KOPT-K1 (cell line): ENCODE data around the gene TYROBP.
"Not testable (repeated sequence)": the region's sequence is repeated elsewhere in the genome, so short reads cannot be mapped to it uniquely, and the experiment has no call there.

Experiments used
- H3K27ac ChIP-seq: fragments of 200-600 bp; sonication (generic); 2 replicates; pipeline ENCODE4 v1.5.1; 2016; ENCODE audit warnings: antibody characterized with exemption, mild to moderate bottlenecking, low read depth, low read length; ENCODE audit not compliant: poor library complexity, severe bottlenecking
- H3K36me3 ChIP-seq: fragments of 200-600 bp; sonication (generic); 2 replicates; pipeline ENCODE4 v1.5.1; 2017; ENCODE audit warnings: antibody characterized with exemption, mild to moderate bottlenecking, low read length, moderate library complexity; ENCODE audit not compliant: insufficient read depth
- H3K9me3 ChIP-seq: fragments of 200-600 bp; sonication (generic); 2 replicates; pipeline ENCODE4 v1.5.1; 2017; ENCODE audit warnings: antibody characterized with exemption, low read length, mild to moderate bottlenecking; ENCODE audit not compliant: insufficient read depth, poor library complexity, severe bottlenecking

The TYROBP gene

DNA sequence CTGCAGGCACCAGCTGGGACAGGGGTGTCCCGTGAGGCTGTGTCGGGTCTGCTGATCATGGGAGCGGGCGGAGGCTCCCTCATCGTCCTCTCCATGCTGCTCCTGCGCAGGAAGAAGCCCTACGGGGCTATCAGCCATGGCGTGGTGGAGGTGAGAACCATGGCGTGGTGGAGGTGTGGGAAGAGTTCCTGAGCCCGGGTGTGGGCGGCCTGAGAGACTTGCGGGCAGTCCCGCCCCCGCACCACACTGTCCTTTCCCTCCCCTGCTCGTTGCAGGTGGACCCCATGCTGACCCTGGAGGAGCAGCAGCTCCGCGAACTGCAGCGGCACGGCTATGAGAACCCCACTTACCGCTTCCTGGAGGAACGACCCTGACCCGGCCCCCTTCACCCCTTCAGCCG is 29.0 kb downstream of the TYROBP start:
- Histone ChIP-seq H3K36me3 (no peaks in the 10 kb centered on the region), H3K27ac (no peak overlapping the region), H3K9me3 (no peaks in the 10 kb centered on the region)

DNA sequence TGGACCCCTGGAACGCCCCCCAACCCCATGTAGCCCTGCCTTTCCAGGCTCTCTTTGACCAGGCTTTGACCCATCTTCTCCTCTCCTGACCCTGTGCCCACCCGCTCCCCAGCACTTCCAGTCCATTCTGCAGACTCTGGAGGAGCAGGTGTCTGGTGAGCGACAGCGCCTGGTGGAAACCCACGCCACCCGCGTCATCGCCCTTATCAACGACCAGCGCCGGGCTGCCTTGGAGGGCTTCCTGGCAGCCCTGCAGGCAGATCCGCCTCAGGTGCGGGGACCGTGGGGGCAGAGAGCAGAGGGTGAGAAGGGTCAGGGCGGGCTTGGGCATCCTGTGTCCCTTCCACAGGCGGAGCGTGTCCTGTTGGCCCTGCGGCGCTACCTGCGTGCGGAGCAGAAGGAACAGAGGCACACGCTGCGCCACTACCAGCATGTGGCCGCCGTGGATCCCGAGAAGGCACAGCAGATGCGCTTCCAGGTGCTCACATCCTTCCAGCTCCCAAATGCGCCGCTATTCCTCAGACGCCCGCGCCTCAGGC is 33.6 kb downstream of the TYROBP start:
- Histone ChIP-seq H3K36me3 (no peaks in the 10 kb centered on the region), H3K27ac (no peak overlapping the region), H3K9me3 (no peaks in the 10 kb centered on the region)

DNA sequence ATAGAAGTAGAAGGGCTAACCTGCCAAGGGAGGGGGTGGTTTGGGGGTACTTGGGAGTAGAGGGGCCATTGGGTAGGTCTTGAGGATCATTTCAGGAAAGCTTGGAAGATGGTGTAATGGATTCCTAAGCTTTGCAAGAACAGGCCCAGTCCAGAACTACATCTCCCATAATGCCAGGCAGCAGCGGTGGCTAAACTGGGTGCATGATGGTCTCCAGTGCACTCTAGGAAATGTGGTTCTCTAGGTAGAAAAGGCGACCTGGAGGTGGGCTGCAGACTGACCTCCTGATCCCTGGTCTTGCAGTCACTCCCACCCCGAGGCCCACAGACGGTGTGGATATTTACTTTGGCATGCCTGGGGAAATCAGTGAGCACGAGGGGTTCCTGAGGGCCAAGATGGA is 35.9 kb downstream of the TYROBP start:
- no peak overlapping the region for H3K27ac ChIP-seq
- H3K9me3 ChIP-seq, result no peaks in the 10 kb centered on the region
- no peaks in the 10 kb centered on the region for H3K36me3 ChIP-seq

DNA sequence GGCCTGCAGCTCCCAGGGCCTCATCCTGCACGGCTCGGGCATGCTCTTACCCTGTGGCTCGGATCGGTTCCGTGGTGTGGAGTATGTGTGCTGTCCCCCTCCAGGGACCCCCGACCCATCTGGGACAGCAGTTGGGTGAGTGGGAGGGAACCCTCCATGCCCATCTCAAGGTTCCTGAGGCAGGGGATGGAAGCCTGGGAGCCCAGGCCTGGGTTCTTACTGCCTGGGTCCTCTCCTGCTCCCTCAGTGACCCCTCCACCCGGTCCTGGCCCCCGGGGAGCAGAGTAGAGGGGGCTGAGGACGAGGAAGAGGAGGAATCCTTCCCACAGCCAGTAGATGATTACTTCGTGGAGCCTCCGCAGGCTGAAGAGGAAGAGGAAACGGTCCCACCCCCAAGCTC is 36.5 kb downstream of the TYROBP start:
- Histone ChIP-seq H3K36me3 (no peaks in the 10 kb centered on the region), H3K27ac (no peak overlapping the region), H3K9me3 (no peaks in the 10 kb centered on the region)

DNA sequence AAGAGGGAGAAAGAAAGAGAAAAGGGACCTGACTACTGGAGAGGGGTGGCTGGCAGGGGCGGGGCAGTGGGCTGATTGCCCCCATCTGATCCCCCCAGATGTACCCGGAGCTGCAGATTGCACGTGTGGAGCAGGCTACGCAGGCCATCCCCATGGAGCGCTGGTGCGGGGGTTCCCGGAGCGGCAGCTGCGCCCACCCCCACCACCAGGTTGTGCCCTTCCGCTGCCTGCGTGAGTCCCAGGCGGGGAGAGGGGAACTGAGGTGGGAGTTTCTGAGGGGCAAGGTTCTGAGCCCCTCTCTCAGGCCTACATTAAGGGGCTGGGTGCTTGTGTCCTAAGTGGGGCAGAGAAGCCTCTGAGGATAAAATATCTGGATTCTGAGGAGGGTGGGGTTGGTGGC is 37.3 kb downstream of the TYROBP start:
- H3K9me3 ChIP-seq, result no peaks in the 10 kb centered on the region
- H3K36me3 ChIP-seq, result no peaks in the 10 kb centered on the region
- no peak overlapping the region for H3K27ac ChIP-seq

DNA sequence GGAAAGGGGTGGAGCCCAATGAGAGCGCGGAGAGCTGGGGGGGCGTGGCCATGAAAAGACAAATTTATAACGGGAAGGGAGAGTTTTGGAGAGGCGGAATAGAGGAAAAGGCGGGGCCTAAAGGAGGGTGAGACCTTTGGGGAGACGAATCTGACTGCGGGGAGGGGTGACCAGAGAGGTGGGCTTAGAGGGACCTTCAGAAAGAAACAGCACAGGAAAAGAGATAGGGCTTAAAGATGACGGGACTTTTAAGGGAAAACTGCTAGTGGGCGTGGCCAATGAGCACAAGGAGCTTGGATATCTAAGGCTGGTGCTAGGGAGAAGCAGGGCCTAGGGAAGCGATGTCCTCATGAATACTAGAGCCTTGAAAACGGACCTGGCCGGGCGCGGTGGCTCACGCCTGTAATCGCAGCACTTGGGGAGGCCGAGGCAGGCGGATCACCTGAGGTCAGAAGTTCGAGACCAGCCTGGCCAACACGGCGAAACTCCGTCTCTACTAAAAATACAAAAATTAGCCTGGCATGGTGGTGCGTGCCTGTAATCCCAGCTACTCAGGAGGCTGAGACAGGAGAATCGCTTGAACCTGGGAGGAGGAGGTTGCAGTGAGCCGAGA is 37.9 kb downstream of the TYROBP start:
- H3K9me3 ChIP-seq, H3K27ac ChIP-seq, H3K36me3 ChIP-seq: not testable (repeated sequence)

DNA sequence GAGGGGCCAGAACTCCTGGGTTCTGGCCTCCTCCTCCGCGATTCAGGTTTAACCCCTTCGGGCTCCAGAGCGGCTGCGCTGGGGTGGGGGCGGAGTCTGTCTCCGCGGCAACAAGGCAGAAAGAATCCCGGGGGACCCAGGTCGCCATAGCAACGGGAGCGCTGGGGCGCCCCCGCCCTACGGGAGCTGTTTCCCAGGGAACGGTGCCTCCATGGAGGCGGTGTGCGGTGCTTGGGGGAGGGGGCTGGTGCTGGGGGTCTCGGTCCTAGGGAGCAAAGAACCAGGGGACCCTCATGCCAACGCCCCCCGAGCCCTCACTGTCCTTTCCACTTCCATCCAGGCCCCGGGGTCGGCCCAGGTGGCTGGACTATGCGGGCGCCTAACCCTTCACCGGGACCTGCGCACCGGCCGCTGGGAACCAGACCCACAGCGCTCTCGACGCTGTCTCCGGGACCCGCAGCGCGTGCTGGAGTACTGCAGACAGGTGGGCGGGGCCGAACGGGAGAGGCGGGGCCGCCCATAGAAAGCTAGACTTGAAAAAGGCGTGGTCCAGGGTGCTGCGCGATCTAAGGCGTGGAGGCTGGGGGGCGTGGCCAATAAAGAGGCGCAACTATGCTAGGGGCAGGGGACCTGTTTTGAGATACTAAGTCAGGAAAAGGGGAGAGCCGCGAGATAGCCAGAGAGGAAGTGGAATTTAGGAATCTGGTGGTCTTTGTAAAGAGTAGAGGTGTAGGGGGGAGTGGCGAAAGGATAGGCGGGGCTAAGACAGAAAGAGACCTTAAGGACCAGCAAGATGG is 38.6 kb downstream of the TYROBP start:
- Histone ChIP-seq H3K27ac (no peak overlapping the region), H3K9me3 (no peaks in the 10 kb centered on the region), H3K36me3 (no peaks in the 10 kb centered on the region)

DNA sequence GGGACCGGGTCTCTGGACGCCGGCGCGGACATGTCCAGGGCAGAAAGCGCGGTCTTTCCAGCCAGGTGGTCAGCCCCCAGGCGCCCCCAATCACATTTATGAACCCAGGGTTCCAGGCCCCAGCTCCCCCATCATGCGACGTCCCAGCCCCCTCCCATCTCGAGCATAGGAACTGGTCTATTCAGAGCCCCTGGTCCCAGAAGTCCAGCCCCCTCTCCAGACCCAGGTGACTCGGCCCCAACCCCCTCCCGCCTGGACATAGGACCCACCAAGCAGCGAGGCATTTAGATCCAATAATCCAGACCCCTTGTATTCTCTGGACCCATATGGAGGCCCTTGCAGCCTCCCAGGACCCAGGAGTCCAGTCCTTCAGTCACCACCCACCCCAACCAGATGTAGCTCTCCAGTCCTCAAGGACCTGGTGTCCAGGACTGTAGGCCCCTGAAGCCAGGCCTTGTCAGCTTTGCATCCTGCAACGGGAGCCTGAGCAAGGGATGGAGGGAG is 39.2 kb downstream of the TYROBP start:
- no peaks in the 10 kb centered on the region for H3K9me3 ChIP-seq
- H3K27ac ChIP-seq, result no peak overlapping the region
- H3K36me3 ChIP-seq, result no peaks in the 10 kb centered on the region

DNA sequence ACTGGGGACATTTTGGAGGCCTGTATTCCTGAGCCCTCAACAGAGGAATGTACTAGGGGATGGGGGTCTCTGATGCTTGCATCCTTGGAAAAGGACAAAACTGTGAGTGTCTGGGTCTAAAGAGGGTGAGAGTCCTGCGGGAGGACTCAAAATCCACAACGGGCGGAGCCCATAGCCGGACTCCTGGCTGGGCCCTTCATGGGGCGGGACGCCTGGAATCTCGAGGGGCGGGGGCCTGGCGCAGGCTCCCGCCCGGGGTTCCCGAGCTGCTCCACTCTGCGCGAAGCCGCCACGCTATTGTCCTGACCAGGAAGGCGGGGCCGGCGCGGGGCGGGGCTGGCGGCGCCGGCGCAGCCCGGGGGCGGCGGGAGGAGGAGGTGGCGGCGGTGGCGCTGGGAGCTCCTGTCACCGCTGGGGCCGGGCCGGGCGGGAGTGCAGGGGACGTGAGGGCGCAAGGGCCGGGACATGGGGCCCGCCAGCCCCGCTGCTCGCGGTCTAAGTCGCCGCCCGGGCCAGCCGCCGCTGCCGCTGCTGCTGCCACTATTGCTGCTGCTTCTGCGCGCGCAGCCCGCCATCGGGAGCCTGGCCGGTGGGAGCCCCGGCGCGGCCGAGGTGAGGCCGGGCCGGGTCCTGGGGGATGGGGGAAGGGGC is 39.8 kb downstream of the TYROBP start, which contains the start of gene APLP1:
TSS of gene APLP1 (plus strand) at position 403 of the 651 bp plus-strand sequence. CDS start at position 466, 63 bp downstream.
- Histone ChIP-seq H3K36me3 (no peaks in the 10 kb centered on the region), H3K27ac (no peak within 1 kb of the TSS), H3K9me3 (no peaks in the 10 kb centered on the region)

DNA sequence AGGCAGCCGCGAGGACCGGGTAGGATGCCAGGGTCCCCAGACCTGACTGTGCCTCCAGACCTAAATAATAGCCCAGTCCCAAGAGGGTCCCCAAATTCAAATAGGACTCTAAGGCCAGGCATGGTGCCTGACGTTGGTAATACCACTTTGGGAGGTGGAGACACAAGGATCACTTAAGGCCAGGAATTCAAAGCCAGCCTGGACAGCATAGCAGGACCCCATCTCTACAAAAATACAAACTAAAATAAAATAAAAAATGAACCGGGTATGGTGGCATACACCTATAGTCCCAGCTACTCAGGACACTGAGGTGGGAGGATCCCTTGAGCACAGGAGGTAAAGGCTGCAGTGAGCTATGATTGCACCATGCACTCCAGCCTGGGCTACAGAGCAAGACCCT is 45.1 kb downstream of the TYROBP start:
- Histone ChIP-seq H3K36me3 (no peaks in the 10 kb centered on the region), H3K27ac (no peak overlapping the region), H3K9me3 (no peaks in the 10 kb centered on the region)

DNA sequence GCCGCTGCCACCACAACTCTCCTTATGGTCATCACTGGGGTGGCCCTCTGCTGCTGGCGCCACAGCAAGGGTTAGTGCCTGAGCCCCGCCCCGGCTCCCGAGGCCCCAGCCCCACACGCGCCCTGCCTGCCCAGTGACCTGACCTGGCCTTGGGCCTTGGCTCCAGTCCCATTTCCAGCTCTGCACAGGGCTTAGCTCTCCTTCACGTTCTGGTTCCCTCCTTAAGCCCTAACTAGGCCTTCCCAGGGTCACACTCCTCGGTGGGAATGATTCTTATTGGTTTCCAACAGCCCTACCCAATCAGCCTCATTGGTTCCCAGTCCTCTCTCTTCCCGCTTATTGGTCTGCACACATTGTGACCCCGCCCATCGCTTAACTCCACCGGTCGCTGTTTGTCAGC is 45.6 kb downstream of the TYROBP start:
- Histone ChIP-seq H3K27ac (no peak overlapping the region), H3K9me3 (no peaks in the 10 kb centered on the region), H3K36me3 (no peaks in the 10 kb centered on the region)

DNA sequence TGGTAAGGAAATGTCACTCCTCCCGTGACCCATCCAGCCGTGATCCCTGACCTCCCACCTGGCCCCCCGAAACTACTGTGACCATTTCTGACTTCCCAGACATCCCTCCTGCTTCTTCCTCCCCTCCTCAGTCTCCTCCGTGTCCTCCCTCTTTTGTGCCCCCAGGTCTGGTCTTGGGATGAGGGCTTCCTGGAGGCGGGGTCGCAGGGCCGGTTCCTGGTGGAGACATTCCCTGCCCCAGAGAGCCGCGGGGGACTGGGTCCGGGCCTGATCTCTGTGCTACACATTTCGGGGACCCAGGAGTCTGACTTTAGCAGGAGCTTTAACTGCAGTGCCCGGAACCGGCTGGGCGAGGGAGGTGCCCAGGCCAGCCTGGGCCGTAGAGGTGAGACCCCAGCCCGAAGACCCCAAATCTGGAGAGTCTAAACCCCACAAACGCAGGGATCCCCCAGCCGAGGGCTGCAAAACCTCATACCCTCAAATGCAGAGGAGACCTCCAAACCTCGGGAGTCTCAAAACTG is 46.4 kb downstream of the TYROBP start:
- no peak overlapping the region for H3K27ac ChIP-seq
- no peaks in the 10 kb centered on the region for H3K9me3 ChIP-seq
- H3K36me3 ChIP-seq, result no peaks in the 10 kb centered on the region

DNA sequence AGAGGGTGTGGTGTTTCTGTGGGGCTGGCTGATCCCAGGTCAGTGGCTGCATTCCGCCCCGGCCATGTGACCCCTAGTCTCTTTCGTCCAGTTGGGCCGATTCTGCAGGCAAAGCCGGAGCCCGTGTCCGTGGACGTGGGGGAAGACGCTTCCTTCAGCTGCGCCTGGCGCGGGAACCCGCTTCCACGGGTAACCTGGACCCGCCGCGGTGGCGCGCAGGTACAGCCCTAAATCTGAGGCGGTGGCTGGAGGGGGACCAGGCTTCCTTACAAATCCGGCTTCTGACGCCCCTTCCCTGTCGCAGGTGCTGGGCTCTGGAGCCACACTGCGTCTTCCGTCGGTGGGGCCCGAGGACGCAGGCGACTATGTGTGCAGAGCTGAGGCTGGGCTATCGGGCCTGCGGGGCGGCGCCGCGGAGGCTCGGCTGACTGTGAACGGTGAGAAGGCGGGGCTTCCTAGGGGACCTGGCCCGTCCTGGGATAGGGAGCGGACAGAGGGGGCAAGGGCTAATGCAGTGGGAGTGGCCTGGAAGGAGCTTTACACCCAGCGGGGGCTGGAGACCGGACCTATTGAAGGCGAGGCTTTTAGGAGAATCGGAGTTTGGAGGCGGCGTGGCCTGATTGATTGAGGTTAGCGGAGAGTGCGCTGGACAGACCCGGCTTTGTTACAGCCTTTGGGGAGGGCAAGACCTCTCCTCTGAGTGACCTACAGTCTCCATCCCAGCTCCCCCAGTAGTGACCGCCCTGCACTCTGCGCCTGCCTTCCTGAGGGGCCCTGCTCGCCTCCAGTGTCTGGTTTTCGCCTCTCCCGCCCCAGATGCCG is 47.1 kb downstream of the TYROBP start:
- no peaks in the 10 kb centered on the region for H3K36me3 ChIP-seq
- no peaks in the 10 kb centered on the region for H3K9me3 ChIP-seq
- no peak overlapping the region for H3K27ac ChIP-seq

DNA sequence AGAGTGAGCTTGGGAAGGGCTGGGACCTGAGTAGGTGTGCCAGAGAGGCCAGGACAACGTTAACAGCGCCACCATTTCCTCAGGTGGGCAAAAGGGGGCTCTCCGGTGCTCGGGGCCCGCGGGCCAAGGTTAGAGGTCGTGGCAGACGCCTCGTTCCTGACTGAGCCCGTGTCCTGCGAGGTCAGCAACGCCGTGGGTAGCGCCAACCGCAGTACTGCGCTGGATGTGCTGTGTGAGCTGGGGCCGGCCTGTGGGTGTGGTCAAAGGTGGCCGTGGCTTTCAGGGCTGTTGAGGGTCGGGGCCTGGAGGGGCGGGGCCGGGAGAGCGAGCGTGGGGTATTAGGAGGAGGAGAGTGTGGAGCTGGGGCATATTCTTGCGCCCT is 47.7 kb downstream of the TYROBP start:
- no peak overlapping the region for H3K27ac ChIP-seq
- no peaks in the 10 kb centered on the region for H3K9me3 ChIP-seq
- H3K36me3 ChIP-seq, result no peaks in the 10 kb centered on the region
